Loucy (cell line): ENCODE data around the gene FTCD.

ENCODE experiments used
- H2AFZ ChIP-seq: fragments of 200-600 bp; sonication (generic); 2 replicates; pipeline ENCODE4 v1.6.0; 2016; ENCODE audit warnings: antibody characterized with exemption, mild to moderate bottlenecking, low read length, moderate library complexity
- H3F3A ChIP-seq: fragments of 200-600 bp; 2 replicates; pipeline ENCODE4 v1.6.0; 2016; ENCODE audit warnings: antibody characterized with exemption, low read depth, mild to moderate bottlenecking
- H3K27me3 ChIP-seq: fragments of 200-600 bp; sonication (generic); 2 replicates; pipeline ENCODE4 v1.6.1; 2014; ENCODE audit warnings: low read length, mild to moderate bottlenecking; ENCODE audit not compliant: insufficient read depth, poor library complexity, severe bottlenecking
- H3K36me3 ChIP-seq: fragments of 200-600 bp; sonication (generic); 2 replicates; pipeline ENCODE4 v1.6.1; 2016; ENCODE audit warnings: low read length; ENCODE audit not compliant: insufficient read depth
- H3K4me1 ChIP-seq: fragments of 200-600 bp; sonication (generic); 2 replicates; pipeline ENCODE4 v1.5.1; 2014; ENCODE audit warnings: low read length, mild to moderate bottlenecking; ENCODE audit not compliant: insufficient read depth, poor library complexity, severe bottlenecking
- H3K4me2 ChIP-seq: fragments of 200-600 bp; sonication (generic); 2 replicates; pipeline ENCODE4 v1.6.0; 2014; ENCODE audit warnings: antibody characterized with exemption, low read length, low read depth, mild to moderate bottlenecking; ENCODE audit not compliant: poor library complexity, severe bottlenecking
- H3K4me3 ChIP-seq: fragments of 200-600 bp; sonication (generic); 2 replicates; pipeline ENCODE4 v1.5.1; 2014; ENCODE audit warnings: low read length, mild to moderate bottlenecking, mixed read lengths; ENCODE audit not compliant: poor library complexity, severe bottlenecking
- H3K79me2 ChIP-seq: fragments of 200-600 bp; sonication (generic); 2 replicates; pipeline ENCODE4 v1.6.1; 2014; ENCODE audit warnings: low read length; ENCODE audit not compliant: insufficient read depth
- H3K9ac ChIP-seq: fragments of 200-600 bp; sonication (generic); 2 replicates; pipeline ENCODE4 v1.6.0; 2014; ENCODE audit warnings: mild to moderate bottlenecking, low read depth, low read length, moderate library complexity; ENCODE audit not compliant: poor library complexity, severe bottlenecking
- H3K9me2 ChIP-seq: fragments of 200-600 bp; sonication (generic); replicated peaks from 2 replicates; pipeline ENCODE4 v1.6.1; 2016; ENCODE audit warnings: low read depth, low read length, mixed read lengths
- H3K9me3 ChIP-seq: fragments of 200-600 bp; sonication (generic); 2 replicates; pipeline ENCODE4 v1.6.1; 2014; ENCODE audit warnings: mild to moderate bottlenecking, antibody characterized with exemption, low read length, low read depth; ENCODE audit not compliant: insufficient read depth
- H4K20me1 ChIP-seq: fragments of 200-600 bp; sonication (generic); 2 replicates; pipeline ENCODE4 v1.6.0; 2014; ENCODE audit warnings: antibody characterized with exemption, low read length, mild to moderate bottlenecking; ENCODE audit not compliant: insufficient read depth, poor library complexity, severe bottlenecking
- EZH2phosphoT487 ChIP-seq: fragments of 200-600 bp; IDR thresholded peaks from 2 replicates; pipeline ENCODE4 v1.6.1; 2018; ENCODE audit warnings: antibody characterized with exemption, mild to moderate bottlenecking, moderate library complexity, borderline replicate concordance
- TF ChIP-seq, protein P1 (sequence below): fragments of 200-600 bp; sonication (generic); conservative IDR thresholded peaks from 2 replicates; pipeline ENCODE4 v1.5.1; 2014; ENCODE audit warnings: mild to moderate bottlenecking, antibody characterized with exemption, low read length

FTCD gene

DNA sequence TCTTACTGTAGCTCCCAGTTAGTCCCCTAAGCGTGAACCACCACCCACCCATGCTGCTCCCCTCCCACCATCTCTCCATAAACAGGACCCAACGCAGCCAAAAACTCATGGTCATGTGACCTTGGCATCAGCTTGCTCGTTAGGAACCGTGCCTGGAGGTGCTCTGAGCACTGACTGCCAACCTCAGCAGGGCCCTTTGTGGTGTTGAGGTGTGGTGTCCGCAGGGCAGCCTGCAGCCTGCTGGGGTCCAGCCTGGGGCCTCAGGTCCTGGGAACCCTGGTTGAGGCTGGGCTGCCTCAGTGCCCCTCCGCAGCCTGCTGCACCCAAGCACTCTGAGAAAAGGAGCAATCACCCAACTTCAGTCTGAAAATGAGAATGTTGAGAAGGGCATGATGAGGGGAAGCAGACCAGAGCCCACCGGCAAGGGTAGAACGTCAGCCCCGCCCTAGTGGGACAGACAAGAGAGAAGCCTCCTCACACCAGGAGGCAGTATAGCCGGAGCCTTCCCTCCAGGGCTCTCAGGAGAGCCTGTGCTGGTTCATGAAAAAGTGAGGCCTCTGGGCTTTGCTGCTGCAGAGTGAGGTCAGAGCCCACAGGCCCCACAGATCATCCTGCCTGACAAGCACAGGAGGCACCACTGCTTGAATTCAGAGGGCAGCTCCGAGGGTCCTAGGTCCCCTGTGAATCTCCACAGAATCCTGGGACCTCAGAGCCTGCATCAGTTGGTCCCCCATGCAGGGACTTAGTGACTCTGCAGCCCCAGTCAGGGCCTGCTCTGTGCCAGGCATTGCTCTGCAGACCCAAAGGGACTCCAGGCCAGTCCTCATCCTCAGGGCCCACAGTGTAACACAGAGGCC, 62.3 kb downstream of the FTCD start:
- H3K9me2 ChIP-seq = no peaks in the 10 kb centered on the region
- no peaks in the 10 kb centered on the region for H3F3A ChIP-seq
- no peak overlapping the region for H3K4me3 ChIP-seq
- H3K36me3 ChIP-seq = no peaks in the 10 kb centered on the region
- no peaks in the 10 kb centered on the region for H3K4me1 ChIP-seq
- H2AFZ ChIP-seq = no peak overlapping the region
- no peak overlapping the region for H3K4me2 ChIP-seq
- TF ChIP-seq, protein P1, sequence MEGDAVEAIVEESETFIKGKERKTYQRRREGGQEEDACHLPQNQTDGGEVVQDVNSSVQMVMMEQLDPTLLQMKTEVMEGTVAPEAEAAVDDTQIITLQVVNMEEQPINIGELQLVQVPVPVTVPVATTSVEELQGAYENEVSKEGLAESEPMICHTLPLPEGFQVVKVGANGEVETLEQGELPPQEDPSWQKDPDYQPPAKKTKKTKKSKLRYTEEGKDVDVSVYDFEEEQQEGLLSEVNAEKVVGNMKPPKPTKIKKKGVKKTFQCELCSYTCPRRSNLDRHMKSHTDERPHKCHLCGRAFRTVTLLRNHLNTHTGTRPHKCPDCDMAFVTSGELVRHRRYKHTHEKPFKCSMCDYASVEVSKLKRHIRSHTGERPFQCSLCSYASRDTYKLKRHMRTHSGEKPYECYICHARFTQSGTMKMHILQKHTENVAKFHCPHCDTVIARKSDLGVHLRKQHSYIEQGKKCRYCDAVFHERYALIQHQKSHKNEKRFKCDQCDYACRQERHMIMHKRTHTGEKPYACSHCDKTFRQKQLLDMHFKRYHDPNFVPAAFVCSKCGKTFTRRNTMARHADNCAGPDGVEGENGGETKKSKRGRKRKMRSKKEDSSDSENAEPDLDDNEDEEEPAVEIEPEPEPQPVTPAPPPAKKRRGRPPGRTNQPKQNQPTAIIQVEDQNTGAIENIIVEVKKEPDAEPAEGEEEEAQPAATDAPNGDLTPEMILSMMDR = no peak
- no peak for TF ChIP-seq EZH2phosphoT487
- H3K79me2 ChIP-seq = no peaks in the 10 kb centered on the region
- peaks cover 38% of the 10 kb centered on the region; the same call in 1 of the 2 replicates for H3K9me3 ChIP-seq
- no peaks in the 10 kb centered on the region for H4K20me1 ChIP-seq
- H3K9ac ChIP-seq = no peak overlapping the region
- H3K27me3 ChIP-seq = no peaks in the 10 kb centered on the region

DNA sequence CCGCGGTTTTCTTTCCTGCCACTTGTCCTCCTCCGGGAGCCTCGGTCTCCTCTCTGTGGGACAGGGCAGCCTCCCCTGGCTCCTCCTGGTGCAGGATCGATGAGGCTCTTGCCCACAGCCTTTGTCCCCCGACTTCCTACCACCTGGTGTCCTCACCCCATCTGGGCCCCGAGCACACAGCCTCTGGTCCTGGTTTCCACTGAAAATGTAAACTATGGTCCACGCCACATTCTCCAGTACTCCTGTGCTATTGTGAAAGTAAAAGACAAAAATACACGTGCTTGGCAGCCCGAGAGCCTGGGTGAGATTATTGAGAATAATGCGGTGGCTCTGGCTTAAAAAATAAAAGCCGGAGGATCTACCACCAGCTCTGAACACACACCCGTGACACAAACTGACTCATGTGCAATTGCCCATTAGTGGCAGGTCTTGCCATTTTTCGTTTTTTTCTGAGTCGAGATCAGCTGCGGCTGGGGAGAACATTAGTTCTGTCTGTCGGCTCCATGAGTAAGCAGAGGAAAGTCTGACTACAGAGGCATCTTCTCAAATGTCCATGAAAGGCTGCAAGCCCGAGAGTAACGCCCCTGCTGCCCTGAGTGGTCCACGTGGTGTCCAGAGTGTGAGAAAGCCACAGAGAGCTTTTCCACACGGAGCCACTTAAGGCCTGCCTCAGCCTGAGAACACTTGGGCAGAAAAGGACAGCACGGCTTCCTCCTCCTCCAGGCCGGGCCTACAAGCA, 63.2 kb downstream of the FTCD start:
- Histone ChIP-seq H2AFZ (no peak overlapping the region), H3K4me2 (no peak overlapping the region), H3K4me1 (no peaks in the 10 kb centered on the region), H3K4me3 (no peak overlapping the region), H3K9me2 (no peaks in the 10 kb centered on the region), H3K79me2 (no peaks in the 10 kb centered on the region), H3K36me3 (no peaks in the 10 kb centered on the region), H3K27me3 (no peaks in the 10 kb centered on the region), H3K9me3 (peaks cover 40% of the 10 kb centered on the region; the same call in 1 of the 2 replicates), H3F3A (no peaks in the 10 kb centered on the region), H4K20me1 (no peaks in the 10 kb centered on the region), H3K9ac (no peak overlapping the region)
- TF ChIP-seq EZH2phosphoT487 = no peak
- TF ChIP-seq, protein P1 = no peak

DNA sequence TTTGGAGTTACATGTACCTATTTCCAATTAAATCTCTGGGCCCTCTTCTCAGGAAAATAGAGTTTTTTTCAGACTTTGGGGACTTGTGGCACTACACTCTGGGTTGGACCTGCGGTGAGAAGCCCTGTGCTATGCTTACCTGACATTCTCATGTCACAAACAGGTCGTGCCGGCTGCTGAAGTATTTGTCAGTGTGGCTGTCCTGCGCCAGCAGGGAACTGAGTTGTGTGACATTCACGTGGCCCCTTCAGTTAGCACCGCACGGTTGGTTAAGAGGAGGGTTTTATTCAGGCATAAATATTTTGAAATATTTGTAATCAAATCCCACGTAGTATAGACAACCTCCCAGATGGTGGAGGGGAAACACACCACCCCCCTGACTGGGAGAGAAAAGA, 63.8 kb downstream of the FTCD start:
- no peak overlapping the region for H3K4me3 ChIP-seq
- H4K20me1 ChIP-seq = no peaks in the 10 kb centered on the region
- H3K79me2 ChIP-seq = no peaks in the 10 kb centered on the region
- H2AFZ ChIP-seq = no peak overlapping the region
- H3K36me3 ChIP-seq = no peaks in the 10 kb centered on the region
- no peak overlapping the region for H3K4me2 ChIP-seq
- TF ChIP-seq, protein P1 = no peak
- no peak for TF ChIP-seq EZH2phosphoT487
- no peaks in the 10 kb centered on the region for H3K9me2 ChIP-seq
- H3K27me3 ChIP-seq = no peaks in the 10 kb centered on the region
- no peaks in the 10 kb centered on the region for H3K4me1 ChIP-seq
- H3K9me3 ChIP-seq = peaks cover 35% of the 10 kb centered on the region; the same call in 1 of the 2 replicates
- no peaks in the 10 kb centered on the region for H3F3A ChIP-seq
- H3K9ac ChIP-seq = no peak overlapping the region
